ENCODE data around the gene GASK1A.
"Not testable (repeated sequence)": the region's sequence is repeated elsewhere in the genome, so short reads cannot be mapped to it uniquely, and the experiment has no call there.

The GASK1A gene

DNA sequence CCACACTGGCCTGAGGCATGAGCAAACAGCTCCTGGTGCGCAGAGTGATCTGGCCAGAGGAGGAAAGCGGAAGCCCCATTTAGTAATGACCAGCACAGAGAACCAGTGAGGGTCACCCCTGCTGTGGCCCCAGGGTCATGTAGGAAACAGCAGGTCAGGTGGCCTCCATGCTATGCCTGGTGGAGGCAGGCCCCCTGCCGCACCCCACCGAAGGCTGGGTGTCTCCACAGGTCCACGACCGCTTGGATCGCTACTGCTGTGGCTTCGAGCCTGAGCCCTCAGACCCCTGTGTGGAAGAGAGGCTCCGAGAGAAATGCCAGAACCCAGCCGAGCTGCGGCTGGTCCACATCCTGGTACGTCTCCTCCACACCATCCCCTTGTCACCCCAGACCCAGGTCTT, 74.2 kb downstream of the GASK1A start:
- 95% methylated on average over 12 of the region's 12 CpGs for WGBS
- H3K36me3 ChIP-seq (ENCODE audit: insufficient read depth, low read length), result no peaks in the 10 kb centered on the region

DNA sequence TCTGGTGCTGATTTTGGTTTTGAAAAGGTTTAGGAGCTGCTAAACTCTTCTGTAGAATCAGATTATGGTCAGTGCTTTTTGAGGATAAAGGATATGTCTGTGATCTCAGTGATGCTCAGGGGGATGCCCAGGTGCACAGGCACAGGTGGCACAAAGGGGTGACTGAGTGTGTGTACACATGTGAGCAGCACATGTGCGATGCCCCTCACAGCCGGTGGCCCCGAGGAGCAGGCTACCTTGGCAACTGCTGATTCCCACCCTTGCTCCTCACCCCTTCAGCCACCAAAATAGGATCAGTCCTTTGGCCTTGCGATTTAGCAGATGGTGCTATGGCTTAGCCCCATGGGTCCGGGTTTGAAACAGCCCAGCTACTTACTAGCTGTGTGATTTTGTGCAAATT, 75.6 kb downstream of the GASK1A start:
- no peak overlapping the region for H3K9ac ChIP-seq (ENCODE audit: low read depth, low read length)
- H3K4me3 ChIP-seq (ENCODE audit: low read length), result no peak overlapping the region
- no peaks in the 10 kb centered on the region for H3K4me1 ChIP-seq (ENCODE audit: insufficient read depth, low read length)
- no peaks in the 10 kb centered on the region for H3K27me3 ChIP-seq (ENCODE audit: insufficient read depth, low read length)
- H3K36me3 ChIP-seq (ENCODE audit: insufficient read depth, low read length), result no peaks in the 10 kb centered on the region
- 95% methylated on average over 5 of the region's 5 CpGs for WGBS
- H3K9me3 ChIP-seq (ENCODE audit: insufficient read depth, low read depth, low read length), result 0 out of 2 replicates have a peak, but pooled peaks cover 4% of the 10 kb centered on the region
- H3K27ac ChIP-seq (ENCODE audit: low read depth, low read length), result no peak overlapping the region

More for the DNA sequence above, 74.2 kb downstream of the GASK1A start:
- Histone ChIP-seq H3K4me3 (ENCODE audit: low read length) (no peak overlapping the region), H3K27ac (ENCODE audit: low read depth, low read length) (no peak overlapping the region), H3K27me3 (ENCODE audit: insufficient read depth, low read length) (no peaks in the 10 kb centered on the region), H3K9ac (ENCODE audit: low read depth, low read length) (no peak overlapping the region), H3K4me1 (ENCODE audit: insufficient read depth, low read length) (no peaks in the 10 kb centered on the region), H3K9me3 (ENCODE audit: insufficient read depth, low read depth, low read length) (peaks cover 7% of the 10 kb centered on the region; the same call in 1 of the 2 replicates)

DNA sequence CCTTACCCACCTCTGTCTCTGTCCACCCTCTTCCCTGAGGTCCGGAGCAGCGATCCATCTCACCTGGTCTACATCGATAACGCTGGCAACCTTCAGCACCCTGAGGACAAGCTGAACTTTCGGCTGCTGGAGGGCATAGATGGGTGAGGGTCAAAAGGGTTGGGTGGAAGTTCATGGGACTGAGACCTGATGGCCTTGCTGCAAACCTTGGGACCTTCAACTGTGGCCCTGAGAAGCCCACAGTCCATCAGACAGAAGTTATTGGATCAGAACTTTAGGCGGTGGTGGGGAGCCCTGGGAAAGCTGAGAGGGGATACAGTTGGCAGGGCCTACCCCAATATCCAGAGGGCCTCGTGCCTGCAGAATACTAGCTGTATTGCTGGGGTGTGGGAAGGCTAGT, 76.3 kb downstream of the GASK1A start:
- H3K27ac ChIP-seq (ENCODE audit: low read depth, low read length), result no peak overlapping the region
- no peaks in the 10 kb centered on the region for H3K27me3 ChIP-seq (ENCODE audit: insufficient read depth, low read length)
- WGBS, result 96% methylated on average over 7 of the region's 7 CpGs
- no peak overlapping the region for H3K4me3 ChIP-seq (ENCODE audit: low read length)
- H3K9ac ChIP-seq (ENCODE audit: low read depth, low read length), result no peak overlapping the region
- H3K36me3 ChIP-seq (ENCODE audit: insufficient read depth, low read length), result no peaks in the 10 kb centered on the region
- 0 out of 2 replicates have a peak, but pooled peaks cover 5% of the 10 kb centered on the region for H3K9me3 ChIP-seq (ENCODE audit: insufficient read depth, low read depth, low read length)
- no peaks in the 10 kb centered on the region for H3K4me1 ChIP-seq (ENCODE audit: insufficient read depth, low read length)

DNA sequence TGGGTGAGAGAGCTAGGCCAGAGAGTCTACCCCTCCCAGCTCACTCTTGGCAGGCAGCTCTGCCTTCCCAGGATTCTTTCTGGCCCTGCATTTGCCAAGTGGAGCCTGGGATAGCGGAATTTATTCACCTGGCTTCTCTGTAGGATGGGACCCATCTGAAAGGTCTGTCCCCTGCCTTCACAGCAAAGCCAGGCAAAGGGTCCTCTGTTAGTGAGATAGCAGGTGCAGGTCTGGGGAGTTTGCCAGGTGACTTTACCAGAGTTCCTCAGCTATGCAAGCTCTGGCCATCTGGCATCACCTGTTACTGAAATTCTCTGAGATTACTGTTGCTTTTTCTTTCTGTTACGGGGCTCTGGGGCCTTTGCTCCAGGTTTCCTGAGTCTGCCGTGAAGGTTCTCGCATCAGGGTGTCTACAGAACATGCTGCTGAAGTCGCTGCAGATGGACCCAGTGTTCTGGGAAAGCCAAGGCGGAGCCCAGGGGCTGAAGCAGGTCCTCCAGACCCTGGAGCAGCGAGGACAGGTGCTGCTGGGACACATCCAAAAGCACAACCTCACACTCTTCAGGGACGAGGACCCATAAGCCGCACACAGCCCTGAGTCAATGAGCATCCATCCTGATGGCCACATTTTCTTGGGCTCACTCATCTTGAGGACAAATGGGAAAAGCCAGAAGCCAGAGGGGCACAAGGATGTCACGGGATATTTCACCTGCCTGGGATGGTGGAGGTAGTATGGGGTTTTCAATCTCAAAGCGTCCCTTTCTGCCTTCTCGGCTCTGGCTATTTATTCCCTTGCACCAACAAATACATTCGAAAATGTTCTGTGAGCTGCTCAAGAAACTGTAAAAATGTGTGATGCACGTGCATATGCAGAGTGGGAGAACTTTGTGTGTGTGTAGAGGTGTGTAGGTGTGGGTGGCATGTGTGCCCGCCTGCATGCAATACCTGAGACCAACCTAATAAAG, 77.0 kb downstream of the GASK1A start:
- Histone ChIP-seq H3K9me3 (ENCODE audit: insufficient read depth, low read depth, low read length) (0 out of 2 replicates have a peak, but pooled peaks cover 3% of the 10 kb centered on the region), H3K4me1 (ENCODE audit: insufficient read depth, low read length) (no peaks in the 10 kb centered on the region), H3K9ac (ENCODE audit: low read depth, low read length) (no peak overlapping the region), H3K36me3 (ENCODE audit: insufficient read depth, low read length) (no peaks in the 10 kb centered on the region), H3K4me3 (ENCODE audit: low read length) (no peak overlapping the region), H3K27me3 (ENCODE audit: insufficient read depth, low read length) (no peaks in the 10 kb centered on the region), H3K27ac (ENCODE audit: low read depth, low read length) (no peak overlapping the region)
- 93% methylated on average over 15 of the region's 15 CpGs for WGBS

DNA sequence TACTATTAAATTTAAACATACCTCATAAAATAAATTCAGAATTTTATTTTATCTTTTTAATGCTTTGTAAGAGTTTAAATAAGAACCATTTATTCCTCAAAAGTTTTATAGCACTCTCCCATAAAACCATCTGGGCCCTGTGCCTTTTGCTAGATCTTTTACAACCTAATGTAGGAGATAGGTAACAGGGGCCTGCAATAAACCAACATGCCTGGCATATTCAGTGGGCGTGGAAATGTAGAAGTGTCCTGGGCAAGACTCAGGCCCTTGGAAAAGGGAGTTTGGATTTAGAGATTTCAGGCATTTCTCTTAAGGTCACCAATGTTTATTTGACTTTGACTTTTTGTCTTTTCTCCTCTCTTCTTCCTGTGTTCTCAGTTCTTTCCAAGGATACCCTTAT, 80.3 kb downstream of the GASK1A start:
- H3K36me3 ChIP-seq (ENCODE audit: insufficient read depth, low read length), result peaks cover 4% of the 10 kb centered on the region; the same call in 1 of the 2 replicates
- 97% methylated on average over 1 of the region's 1 CpG for WGBS
- H3K9ac ChIP-seq (ENCODE audit: low read depth, low read length), result no peak overlapping the region
- no peaks in the 10 kb centered on the region for H3K27me3 ChIP-seq (ENCODE audit: insufficient read depth, low read length)
- no peaks in the 10 kb centered on the region for H3K4me1 ChIP-seq (ENCODE audit: insufficient read depth, low read length)
- H3K4me3 ChIP-seq (ENCODE audit: low read length), result no peak overlapping the region
- no peak overlapping the region for H3K27ac ChIP-seq (ENCODE audit: low read depth, low read length)
- H3K9me3 ChIP-seq (ENCODE audit: insufficient read depth, low read depth, low read length), result peaks cover 10% of the 10 kb centered on the region

DNA sequence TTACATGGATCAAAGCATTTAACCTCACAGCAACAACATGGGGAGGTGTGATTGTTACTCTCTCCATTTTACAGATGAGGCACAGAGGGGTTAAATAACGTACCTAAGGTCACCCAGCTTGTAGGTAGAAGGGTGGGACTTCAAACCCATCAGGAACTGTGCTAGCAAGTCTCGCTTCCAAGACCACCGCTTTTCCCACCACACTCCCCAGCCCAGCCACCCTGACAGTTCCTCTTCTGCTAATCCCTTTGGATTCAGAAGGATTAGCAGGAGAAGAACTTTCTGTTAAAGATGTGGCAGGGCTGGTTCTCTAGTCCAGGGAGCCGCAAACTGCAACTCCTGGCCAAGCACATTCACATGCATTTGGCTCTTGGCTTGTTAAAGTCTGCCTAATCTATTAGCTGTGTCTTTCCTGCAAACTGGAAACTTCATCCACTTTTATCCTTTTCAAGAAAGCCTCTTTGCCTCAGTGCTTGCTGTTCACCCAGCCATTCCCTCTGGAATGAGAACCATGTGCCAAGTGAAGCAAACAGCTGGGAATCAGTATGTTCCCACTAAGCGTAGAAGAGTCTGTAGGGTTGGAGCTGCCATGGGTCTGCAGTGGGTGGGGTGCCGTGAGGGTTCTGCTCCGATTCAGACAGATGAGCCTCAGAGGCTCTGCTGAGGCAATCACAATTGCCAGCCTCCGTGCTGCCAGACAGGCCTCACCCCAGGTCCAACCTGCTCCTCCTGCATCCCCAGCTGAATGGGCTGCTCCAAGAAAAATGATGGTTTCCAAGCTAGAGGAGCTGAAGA, 82.2 kb downstream of the GASK1A start:
- no peaks in the 10 kb centered on the region for H3K4me1 ChIP-seq (ENCODE audit: insufficient read depth, low read length)
- H3K9me3 ChIP-seq (ENCODE audit: insufficient read depth, low read depth, low read length), result peaks cover 13% of the 10 kb centered on the region
- H3K9ac ChIP-seq (ENCODE audit: low read depth, low read length), result no peak overlapping the region
- H3K27me3 ChIP-seq (ENCODE audit: insufficient read depth, low read length), result no peaks in the 10 kb centered on the region
- H3K36me3 ChIP-seq (ENCODE audit: insufficient read depth, low read length), result peaks cover 4% of the 10 kb centered on the region; the same call in 1 of the 2 replicates
- no peak overlapping the region for H3K27ac ChIP-seq (ENCODE audit: low read depth, low read length)
- WGBS, result 98% methylated on average over 7 of the region's 8 CpGs
- no peak overlapping the region for H3K4me3 ChIP-seq (ENCODE audit: low read length)

DNA sequence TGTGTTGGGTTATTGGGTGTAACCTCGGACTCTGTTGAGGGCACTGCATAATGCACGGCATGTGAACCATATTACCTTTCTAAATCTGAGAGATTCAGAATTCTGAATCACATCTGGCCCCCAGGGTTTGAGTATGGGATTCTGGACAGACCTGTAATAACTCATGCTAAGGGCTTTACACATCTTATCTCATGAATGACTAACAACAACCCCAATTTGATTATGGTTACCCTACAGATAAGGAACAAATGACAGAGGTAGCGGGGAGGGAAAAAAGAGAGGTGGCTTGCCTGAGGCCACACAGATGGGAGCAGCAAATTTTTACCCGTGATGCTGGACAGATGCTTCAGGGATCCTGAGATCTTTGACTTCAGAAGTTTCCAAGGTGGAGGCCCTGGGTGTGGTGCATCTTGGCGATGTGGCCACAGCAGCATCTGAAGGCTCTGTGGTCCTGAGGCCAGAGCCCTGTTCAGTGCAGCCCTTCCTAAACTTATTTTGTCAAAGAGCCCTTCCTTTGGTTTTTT, 83.0 kb downstream of the GASK1A start:
- H3K27ac ChIP-seq (ENCODE audit: low read depth, low read length), result no peak overlapping the region
- no peak overlapping the region for H3K4me3 ChIP-seq (ENCODE audit: low read length)
- WGBS, result 87% methylated on average over 5 of the region's 5 CpGs
- H3K9me3 ChIP-seq (ENCODE audit: insufficient read depth, low read depth, low read length), result peaks cover 13% of the 10 kb centered on the region
- no peaks in the 10 kb centered on the region for H3K27me3 ChIP-seq (ENCODE audit: insufficient read depth, low read length)
- no peak overlapping the region for H3K9ac ChIP-seq (ENCODE audit: low read depth, low read length)
- no peaks in the 10 kb centered on the region for H3K4me1 ChIP-seq (ENCODE audit: insufficient read depth, low read length)
- peaks cover 4% of the 10 kb centered on the region; the same call in 1 of the 2 replicates for H3K36me3 ChIP-seq (ENCODE audit: insufficient read depth, low read length)

DNA sequence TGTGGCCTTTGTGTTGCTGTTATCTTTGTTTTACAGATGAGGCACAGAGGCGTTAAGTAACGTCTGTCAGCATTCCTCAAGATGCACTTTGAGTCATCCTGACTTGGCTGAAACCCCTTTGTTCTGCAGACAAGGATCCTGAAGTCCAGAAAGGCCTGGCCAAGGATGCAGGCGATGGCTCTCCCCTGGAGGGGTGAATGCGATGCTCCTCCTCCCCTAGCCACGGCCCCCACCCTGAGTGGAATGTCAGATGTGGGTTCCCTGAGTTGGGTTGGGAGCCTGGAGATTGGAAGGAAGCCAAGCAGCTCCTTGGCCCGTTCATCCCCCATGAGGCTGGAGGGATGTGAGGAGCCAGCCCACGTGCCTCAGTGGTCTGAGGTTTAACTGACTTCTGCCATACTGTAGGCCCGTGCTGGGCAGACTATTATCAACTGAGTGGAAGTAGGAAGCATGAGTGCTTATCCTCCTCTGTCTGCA, 83.5 kb downstream of the GASK1A start:
- Histone ChIP-seq H3K27ac (ENCODE audit: low read depth, low read length) (no peak overlapping the region), H3K4me1 (ENCODE audit: insufficient read depth, low read length) (no peaks in the 10 kb centered on the region), H3K27me3 (ENCODE audit: insufficient read depth, low read length) (no peaks in the 10 kb centered on the region), H3K4me3 (ENCODE audit: low read length) (no peak overlapping the region), H3K36me3 (ENCODE audit: insufficient read depth, low read length) (peaks cover 4% of the 10 kb centered on the region; the same call in 1 of the 2 replicates), H3K9me3 (ENCODE audit: insufficient read depth, low read depth, low read length) (peaks cover 13% of the 10 kb centered on the region), H3K9ac (ENCODE audit: low read depth, low read length) (no peak overlapping the region)
- WGBS, result 65% methylated on average over 8 of the region's 8 CpGs

DNA sequence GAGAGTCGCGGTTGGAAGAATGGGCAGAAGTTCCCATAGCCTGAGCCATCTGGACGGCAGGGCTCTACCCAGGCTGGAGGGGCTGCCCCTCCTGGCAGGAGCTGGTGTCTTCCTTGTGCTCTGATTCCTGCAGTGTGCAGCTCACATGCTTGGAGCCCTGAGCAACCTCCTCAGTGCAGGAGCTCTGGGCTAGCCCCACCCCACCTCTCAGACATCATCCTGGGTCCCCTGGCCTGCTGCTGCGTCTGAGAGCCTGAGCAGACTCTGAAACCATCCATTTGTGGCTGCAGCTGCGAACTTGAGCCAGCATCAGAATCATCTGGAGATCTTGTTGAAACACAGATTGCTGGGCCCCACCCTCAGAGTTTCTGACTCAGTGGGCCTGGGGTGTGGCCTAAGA, 84.0 kb downstream of the GASK1A start:
- Histone ChIP-seq H3K9ac (ENCODE audit: low read depth, low read length) (no peak overlapping the region), H3K4me1 (ENCODE audit: insufficient read depth, low read length) (no peaks in the 10 kb centered on the region), H3K36me3 (ENCODE audit: insufficient read depth, low read length) (peaks cover 4% of the 10 kb centered on the region; the same call in 1 of the 2 replicates), H3K9me3 (ENCODE audit: insufficient read depth, low read depth, low read length) (peaks cover 13% of the 10 kb centered on the region), H3K27me3 (ENCODE audit: insufficient read depth, low read length) (no peaks in the 10 kb centered on the region), H3K27ac (ENCODE audit: low read depth, low read length) (no peak overlapping the region), H3K4me3 (ENCODE audit: low read length) (no peak overlapping the region)
- 71% methylated on average over 5 of the region's 5 CpGs for WGBS

DNA sequence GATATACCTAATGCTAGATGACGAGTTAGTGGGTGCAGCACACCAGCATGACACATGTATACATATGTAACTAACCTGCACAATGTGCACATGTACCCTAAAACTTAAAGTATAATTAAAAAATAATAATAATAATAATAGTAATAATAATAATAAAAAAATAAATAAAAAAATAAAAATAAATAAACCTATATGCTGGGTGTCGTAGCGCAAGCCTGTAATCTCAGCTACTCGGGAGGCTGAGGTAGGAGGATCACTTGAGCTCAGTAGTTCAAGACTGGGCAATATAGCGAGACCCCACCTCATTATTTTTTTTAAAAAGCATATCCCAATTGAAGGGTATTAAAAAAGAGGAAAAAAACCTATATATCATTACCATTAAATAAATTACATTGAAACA, 91.6 kb downstream of the GASK1A start:
- WGBS, result 97% methylated on average over 3 of the region's 5 CpGs

More for the DNA sequence above, 91.6 kb downstream of the GASK1A start:
- not testable (repeated sequence) for H3K4me3 ChIP-seq (ENCODE audit: low read length); H3K27ac ChIP-seq (ENCODE audit: low read depth, low read length); H3K36me3 ChIP-seq (ENCODE audit: insufficient read depth, low read length); H3K9ac ChIP-seq (ENCODE audit: low read depth, low read length); H3K9me3 ChIP-seq (ENCODE audit: insufficient read depth, low read depth, low read length); H3K27me3 ChIP-seq (ENCODE audit: insufficient read depth, low read length); H3K4me1 ChIP-seq (ENCODE audit: insufficient read depth, low read length)
